Natural killer cell (primary cell): ENCODE results near the gene CALHM2. TPM values are rescaled to one million over a fixed set of nuclear protein-coding genes. Genes with fewer than 3 reads are reported as not detected.
"Not testable (repeated sequence)": the region's sequence is repeated elsewhere in the genome, so short reads cannot be mapped to it uniquely, and the experiment has no call there.

ENCODE experiments used
- ATAC-seq, 3 donors: fragments of 150-1000 bp in 2 of 3; fragments of 200-7000 bp in 1 of 3; cut with Tn5 transposase; 1 replicate in 1 of 3; 2 replicates in 2 of 3; pipeline ENCODE4 v1.10.0; 2021; ENCODE audit warnings: mild to moderate bottlenecking in 2 of 3, moderate library complexity in 2 of 3
- DNase-seq, 2 donors: peaks; one replicate each; pipeline versions ENCODE4 v3.0.0 to v3.0.0-alpha.2; 2013 to 2021; ENCODE audit warnings: mixed read lengths in 1 of 2
- H3K27ac ChIP-seq: one replicate; pipeline ENCODE4 v1.5.1; 2013; ENCODE audit warnings: mild to moderate bottlenecking, low read length
- H3K27me3 ChIP-seq: one replicate; pipeline ENCODE4 v1.6.1; 2013; ENCODE audit warnings: low read length; ENCODE audit not compliant: control insufficient read depth, insufficient read depth
- H3K36me3 ChIP-seq: one replicate; pipeline ENCODE4 v1.6.1; 2013; ENCODE audit warnings: low read length; ENCODE audit not compliant: control insufficient read depth, insufficient read depth
- H3K4me1 ChIP-seq: one replicate; pipeline ENCODE4 v1.6.1; 2013; ENCODE audit warnings: low read length; ENCODE audit not compliant: control insufficient read depth, insufficient read depth
- H3K4me3 ChIP-seq: one replicate; pipeline ENCODE4 v1.5.1; 2013; ENCODE audit warnings: low read length
- H3K9me3 ChIP-seq: one replicate; pipeline ENCODE4 v1.6.1; 2013; ENCODE audit warnings: low read length; ENCODE audit not compliant: control insufficient read depth, insufficient read depth
- H3K27ac Mint-ChIP-seq, 2 donors: one replicate each; pipeline ENCODE4 v1.8.0; 2022; ENCODE audit warnings: mild to moderate bottlenecking in 2 of 2, mixed read lengths in 2 of 2, moderate library complexity in 1 of 2
- H3K27me3 Mint-ChIP-seq, 2 donors: one replicate each; pipeline ENCODE4 v1.8.0; 2022; ENCODE audit warnings: low read depth in 2 of 2, mixed read lengths in 2 of 2
- H3K36me3 Mint-ChIP-seq: one replicate; pipeline ENCODE4 v1.8.0; 2022; ENCODE audit warnings: mixed read lengths
- H3K4me1 Mint-ChIP-seq, 2 donors: one replicate each; pipeline ENCODE4 v1.8.0; 2022; ENCODE audit warnings: mixed read lengths in 2 of 2
- H3K4me3 Mint-ChIP-seq: one replicate; pipeline ENCODE4 v1.8.0; 2022; ENCODE audit warnings: mild to moderate bottlenecking, moderate library complexity, mixed read lengths
- H3K9me3 Mint-ChIP-seq, 2 donors: one replicate each; pipeline ENCODE4 v1.8.0; 2022; ENCODE audit warnings: mixed read lengths in 2 of 2
- WGBS: methylation state at CpG from one replicate; pipeline ENCODE4 v1.1.7; 2013; ENCODE audit warnings: missing lambda C conversion rate; ENCODE audit not compliant: insufficient coverage; 5-methylcytosine and 5-hydroxymethylcytosine counted together
- intact Hi-C: fragments of 100-400 bp; cut with micrococcal nuclease; formaldehyde crosslinking; loops from one replicate; pipeline ENCODE4 v1.14.2; 2022
- total RNA-seq, 4 donors: library from RNA; stranded (reverse); fragments of 120-200 nt in 1 of 4; gene quantifications; one replicate each; pipeline versions ENCODE4 v1.2.3 to v1.2.4, GENCODE V29; 2013 to 2022
- TF ChIP-seq, protein P1 (sequence below): fragments of 200-600 bp; IDR thresholded peaks from one replicate; pipeline ENCODE4 v1.8.0; 2022; ENCODE audit warnings: antibody characterized with exemption

The CALHM2 gene
- total RNA-seq, 3 donors from 2014 or later (not counting 1 experiment from before 2014, with no cell fraction given): 26.6 to 55.2 (median 37.2) TPM

DNA sequence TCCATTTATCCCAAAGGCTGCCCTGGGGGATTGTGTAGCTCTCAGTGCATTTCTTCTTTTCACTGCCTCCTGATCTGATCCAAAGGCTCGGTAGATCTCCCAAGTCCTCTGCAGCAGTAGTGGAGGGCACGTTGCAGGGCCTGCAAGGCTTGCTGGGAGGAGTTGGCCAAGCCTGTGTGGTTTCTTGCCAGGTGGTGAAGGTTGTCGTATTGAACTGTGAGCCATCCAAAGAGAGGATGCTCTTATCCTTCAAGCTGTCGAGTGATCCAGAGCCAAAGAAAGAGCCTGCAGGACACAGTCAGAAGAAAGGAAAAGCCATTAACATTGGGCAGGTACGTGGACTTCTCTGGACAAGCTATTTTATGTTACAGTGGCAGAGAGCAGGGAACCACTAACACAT lies 34.6 kb downstream of the CALHM2 start:
- Histone ChIP-seq H3K27me3 (no peaks in the 10 kb centered on the region), H3K27ac (no peak overlapping the region), H3K9me3 (no peaks in the 10 kb centered on the region), H3K4me3 (no peak overlapping the region), H3K4me1 (no peaks in the 10 kb centered on the region), H3K36me3 (peaks cover 88% of the 10 kb centered on the region)
- peaks cover 27% of the 10 kb centered on the region for H3K36me3 Mint-ChIP-seq
- TF ChIP-seq, protein P1, sequence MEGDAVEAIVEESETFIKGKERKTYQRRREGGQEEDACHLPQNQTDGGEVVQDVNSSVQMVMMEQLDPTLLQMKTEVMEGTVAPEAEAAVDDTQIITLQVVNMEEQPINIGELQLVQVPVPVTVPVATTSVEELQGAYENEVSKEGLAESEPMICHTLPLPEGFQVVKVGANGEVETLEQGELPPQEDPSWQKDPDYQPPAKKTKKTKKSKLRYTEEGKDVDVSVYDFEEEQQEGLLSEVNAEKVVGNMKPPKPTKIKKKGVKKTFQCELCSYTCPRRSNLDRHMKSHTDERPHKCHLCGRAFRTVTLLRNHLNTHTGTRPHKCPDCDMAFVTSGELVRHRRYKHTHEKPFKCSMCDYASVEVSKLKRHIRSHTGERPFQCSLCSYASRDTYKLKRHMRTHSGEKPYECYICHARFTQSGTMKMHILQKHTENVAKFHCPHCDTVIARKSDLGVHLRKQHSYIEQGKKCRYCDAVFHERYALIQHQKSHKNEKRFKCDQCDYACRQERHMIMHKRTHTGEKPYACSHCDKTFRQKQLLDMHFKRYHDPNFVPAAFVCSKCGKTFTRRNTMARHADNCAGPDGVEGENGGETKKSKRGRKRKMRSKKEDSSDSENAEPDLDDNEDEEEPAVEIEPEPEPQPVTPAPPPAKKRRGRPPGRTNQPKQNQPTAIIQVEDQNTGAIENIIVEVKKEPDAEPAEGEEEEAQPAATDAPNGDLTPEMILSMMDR: no peak
- intact Hi-C loops: loop anchor here (1.0 kb wide), 1 partner anchor 68 kb away; no protein-coding TSS in a partner anchor
- no peaks in the 10 kb centered on the region for H3K9me3 Mint-ChIP-seq
- no peak overlapping the region for H3K4me3 Mint-ChIP-seq
- no peak for ATAC-seq
- no peaks in the 10 kb centered on the region for H3K4me1 Mint-ChIP-seq
- H3K27me3 Mint-ChIP-seq: no peaks in the 10 kb centered on the region
- no peak for DNase-seq
- 97% methylated on average over 5 of the region's 5 CpGs for WGBS
- no peak overlapping the region for H3K27ac Mint-ChIP-seq

DNA sequence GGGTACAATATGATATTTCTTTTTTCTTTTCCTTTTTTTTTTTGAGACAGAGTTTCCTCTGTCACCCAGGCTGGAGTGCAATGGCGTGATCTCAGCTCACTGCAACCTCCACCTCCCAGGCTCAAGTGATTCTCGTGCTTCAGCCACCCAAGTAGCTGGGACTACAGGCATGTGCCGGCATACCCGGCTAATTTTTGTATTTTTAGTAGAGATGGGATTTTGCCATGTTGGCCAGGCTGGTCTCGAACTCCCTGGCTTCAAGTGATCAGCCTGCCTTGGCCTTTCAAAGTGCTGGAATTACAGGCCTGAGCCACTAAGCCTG lies 35.1 kb downstream of the CALHM2 start:
- ATAC-seq: not testable (repeated sequence)

DNA sequence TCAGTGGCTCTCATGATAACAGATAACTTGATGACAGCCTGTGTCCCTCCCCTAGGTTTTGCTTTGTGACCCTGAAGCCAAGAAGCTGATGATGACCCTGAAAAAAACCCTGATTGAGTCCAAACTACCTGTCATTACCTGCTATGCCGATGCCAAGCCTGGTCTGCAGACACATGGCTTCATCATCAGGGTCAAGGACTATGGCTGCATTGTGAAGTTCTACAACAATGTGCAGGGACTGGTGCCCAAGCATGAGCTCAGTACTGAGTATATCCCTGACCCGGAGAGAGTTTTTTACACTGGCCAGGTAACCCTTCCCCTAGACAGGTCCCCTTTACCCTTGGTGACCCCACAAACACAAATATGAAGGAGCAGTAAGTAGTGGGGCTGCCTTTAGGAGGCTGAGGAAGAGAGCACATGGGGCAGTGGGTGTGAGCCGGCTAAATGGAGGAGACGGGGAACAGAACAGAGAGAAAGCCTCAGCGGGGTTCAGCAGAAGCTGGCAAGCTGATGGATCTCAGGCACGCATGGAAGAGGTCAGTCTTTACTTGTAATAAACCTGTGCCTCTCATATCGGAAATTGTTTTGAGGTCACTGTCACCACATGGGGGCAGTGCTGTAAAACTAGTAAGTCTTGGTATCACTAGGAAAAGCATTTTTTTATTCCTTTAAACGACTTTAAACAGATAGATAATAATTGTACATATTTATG lies 35.6 kb downstream of the CALHM2 start:
- DNase-seq: peak; percentile 50 to 84
- no peak overlapping the region for H3K4me3 Mint-ChIP-seq
- H3K27ac Mint-ChIP-seq: no peak overlapping the region
- no peaks in the 10 kb centered on the region for H3K9me3 ChIP-seq
- peaks cover 24% of the 10 kb centered on the region for H3K36me3 Mint-ChIP-seq
- H3K27me3 Mint-ChIP-seq: no peaks in the 10 kb centered on the region
- H3K36me3 ChIP-seq: peaks cover 88% of the 10 kb centered on the region
- no peaks in the 10 kb centered on the region for H3K4me1 Mint-ChIP-seq
- TF ChIP-seq, protein P1: peak; percentile 78
- 64% methylated on average over 7 of the region's 8 CpGs for WGBS
- H3K4me3 ChIP-seq: no peak overlapping the region
- ATAC-seq: peak; percentile 55 to 70 (median 65)
- H3K27me3 ChIP-seq: no peaks in the 10 kb centered on the region
- no peaks in the 10 kb centered on the region for H3K9me3 Mint-ChIP-seq
- intact Hi-C loops: loop anchor here (1.0 kb wide), 1 partner anchor 69 kb away; no protein-coding TSS in a partner anchor
- H3K27ac ChIP-seq: no peak overlapping the region
- no peaks in the 10 kb centered on the region for H3K4me1 ChIP-seq

More for the DNA sequence above, 35.1 kb downstream of the CALHM2 start:
- not testable (repeated sequence) for H3K4me3 Mint-ChIP-seq, H3K9me3 Mint-ChIP-seq, H3K27me3 Mint-ChIP-seq, DNase-seq, H3K27ac ChIP-seq, H3K4me3 ChIP-seq, H3K4me1 ChIP-seq, H3K9me3 ChIP-seq, H3K27me3 ChIP-seq, H3K4me1 Mint-ChIP-seq, H3K27ac Mint-ChIP-seq
- peaks cover 85% of the 10 kb centered on the region for H3K36me3 ChIP-seq
- peaks cover 24% of the 10 kb centered on the region for H3K36me3 Mint-ChIP-seq
- WGBS: 94% methylated on average over 5 of the region's 5 CpGs
- intact Hi-C loops: loop anchor here (1.0 kb wide), 1 partner anchor 68 kb away; no protein-coding TSS in a partner anchor

DNA sequence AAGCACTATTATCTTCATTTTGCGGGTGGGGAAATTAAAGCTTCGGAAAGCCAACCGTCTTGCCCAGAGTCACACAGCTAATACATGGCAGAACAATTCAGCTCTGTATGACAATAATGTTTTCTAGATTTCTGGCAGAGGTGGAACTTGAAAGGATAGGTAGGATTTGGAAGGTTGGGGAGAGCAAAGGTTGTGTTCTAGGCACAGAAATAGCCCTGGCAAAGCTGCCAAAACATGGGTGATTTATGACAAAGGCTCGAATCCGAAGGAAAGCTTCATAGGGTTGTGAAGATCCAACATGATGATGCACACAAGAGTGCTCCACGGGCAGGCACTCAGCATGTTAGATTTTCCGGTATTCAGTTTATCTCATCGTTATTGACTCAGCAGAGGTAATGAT lies 36.6 kb downstream of the CALHM2 start:
- no peaks in the 10 kb centered on the region for H3K27me3 ChIP-seq
- H3K4me3 ChIP-seq: no peak overlapping the region
- H3K4me1 ChIP-seq: no peaks in the 10 kb centered on the region
- no peak overlapping the region for H3K27ac ChIP-seq
- TF ChIP-seq, protein P1: no peak
- H3K27me3 Mint-ChIP-seq: no peaks in the 10 kb centered on the region
- ATAC-seq (no peak), DNase-seq (no peak)
- H3K4me3 Mint-ChIP-seq: no peak overlapping the region
- H3K27ac Mint-ChIP-seq: no peak overlapping the region
- peaks cover 84% of the 10 kb centered on the region for H3K36me3 ChIP-seq
- H3K9me3 ChIP-seq: no peaks in the 10 kb centered on the region
- 91% methylated on average over 8 of the region's 8 CpGs for WGBS
- intact Hi-C loops: no loop called here
- H3K9me3 Mint-ChIP-seq: no peaks in the 10 kb centered on the region
- H3K36me3 Mint-ChIP-seq: peaks cover 24% of the 10 kb centered on the region
- H3K4me1 Mint-ChIP-seq: no peaks in the 10 kb centered on the region
